IMR-90 (cell line): Measurements from ENCODE around the gene IQCE. TPM values are rescaled to one million over a fixed set of nuclear protein-coding genes. Genes with fewer than 3 reads are reported as not detected.

Experiments
- ATAC-seq: fragments of 200-7000 bp; cut with Tn5 transposase; 2 replicates; pipeline ENCODE4 v1.9.1; 2020; ENCODE audit warnings: low read depth, mild to moderate bottlenecking, moderate library complexity
- BruUV-seq: library from RNA; stranded (reverse); fragments of 400-500 nt; replicated peaks from 2 replicates; lab custom pipeline; 2021; lab: Mats Ljungman, UMichigan
- CTCF ChIA-PET: fragments of 300-600 bp; formaldehyde crosslinking; extraction: SDS; loops from one replicate; lab custom pipeline; 2021; ENCODE audit warnings: antibody characterized with exemption; lab: Yijun Ruan, JAX
- POLR2A ChIA-PET: fragments of 300-600 bp; sonication (Branson Sonifier 250); formaldehyde crosslinking; loops from one replicate; lab custom pipeline; 2022; ENCODE audit warnings: antibody characterized with exemption; ENCODE audit not compliant: unreplicated experiment; lab: Charles Lee
- DNase-seq: peaks from one replicate; pipeline ENCODE4 v3.0.0; 2013
- H2AFZ ChIP-seq: replicated peaks from 2 replicates; pipeline ENCODE3; 2013; ENCODE audit warnings: low read length, mild to moderate bottlenecking; ENCODE audit not compliant: poor library complexity
- H2AK5ac ChIP-seq: 2 replicates; pipeline ENCODE4 v1.6.1; 2013; ENCODE audit warnings: low read depth, low read length, inconsistent platforms
- H2AK9ac ChIP-seq: replicated peaks from 2 replicates; pipeline ENCODE3; 2013; ENCODE audit warnings: mild to moderate bottlenecking, low read depth, low read length, moderate library complexity; ENCODE audit not compliant: poor library complexity
- H2BK120ac ChIP-seq: 2 replicates; pipeline ENCODE4 v1.6.1; 2013; ENCODE audit warnings: low read depth, low read length, inconsistent platforms
- H2BK15ac ChIP-seq: 3 replicates; pipeline ENCODE4 v1.6.1; 2013; ENCODE audit warnings: low read depth, low read length, inconsistent platforms
- H2BK20ac ChIP-seq: 2 replicates; pipeline ENCODE4 v1.6.1; 2013; ENCODE audit warnings: low read depth, mild to moderate bottlenecking, inconsistent platforms, low read length, moderate library complexity
- H2BK5ac ChIP-seq: 2 replicates; pipeline ENCODE4 v1.6.1; 2013; ENCODE audit warnings: mild to moderate bottlenecking, low read depth, low read length, inconsistent platforms; ENCODE audit not compliant: poor library complexity, severe bottlenecking
- H3K14ac ChIP-seq: replicated peaks from 2 replicates; pipeline ENCODE4 v1.6.1; 2013; ENCODE audit warnings: low read depth, low read length, inconsistent platforms
- H3K18ac ChIP-seq: 2 replicates; pipeline ENCODE4 v1.6.1; 2013; ENCODE audit warnings: low read depth, low read length, control low read depth
- H3K23ac ChIP-seq: 2 replicates; pipeline ENCODE4 v1.6.1; 2013; ENCODE audit warnings: low read depth, low read length, inconsistent platforms
- H3K27ac ChIP-seq: 2 replicates; pipeline ENCODE4 v1.5.1; 2013; ENCODE audit warnings: mild to moderate bottlenecking, control low read depth, low read length; ENCODE audit not compliant: insufficient read depth
- H3K27me3 ChIP-seq: 2 replicates; pipeline ENCODE4 v1.6.1; 2013; ENCODE audit warnings: low read length; ENCODE audit not compliant: control insufficient read depth, insufficient read depth
- H3K36me3 ChIP-seq: 2 replicates; pipeline ENCODE4 v1.6.1; 2013; ENCODE audit warnings: low read length, mixed read lengths; ENCODE audit not compliant: control insufficient read depth, insufficient read depth
- H3K4ac ChIP-seq: 2 replicates; pipeline ENCODE4 v1.6.1; 2013; ENCODE audit warnings: low read depth, low read length, inconsistent platforms
- H3K4me1 ChIP-seq: 2 replicates; pipeline ENCODE4 v1.6.1; 2013; ENCODE audit warnings: low read length, mixed read lengths; ENCODE audit not compliant: control insufficient read depth, insufficient read depth
- H3K4me2 ChIP-seq: 2 replicates; pipeline ENCODE4 v1.6.1; 2013; ENCODE audit warnings: low read depth, mild to moderate bottlenecking, control low read depth, low read length, moderate library complexity
- H3K4me3 ChIP-seq: 2 replicates; pipeline ENCODE4 v1.5.1; 2013; ENCODE audit warnings: low read depth, mild to moderate bottlenecking, control low read depth, low read length, moderate library complexity; ENCODE audit not compliant: insufficient read depth
- H3K56ac ChIP-seq: 2 replicates; pipeline ENCODE4 v1.6.1; 2013; ENCODE audit warnings: low read length, inconsistent platforms; ENCODE audit not compliant: insufficient read depth; ENCODE audit errors: extremely low read depth
- H3K79me1 ChIP-seq, 2 experiments: 2 replicates each; pipeline ENCODE4 v1.6.1; 2013; ENCODE audit warnings: low read length in 2 of 2, inconsistent platforms in 1 of 2, low read depth in 1 of 2
- H3K9ac ChIP-seq: 2 replicates; pipeline ENCODE4 v1.6.1; 2013; ENCODE audit warnings: low read depth, low read length, control low read depth
- H3K9me1 ChIP-seq: 2 replicates; pipeline ENCODE4 v1.6.1; 2013; ENCODE audit warnings: low read length, inconsistent platforms; ENCODE audit not compliant: insufficient read depth
- H3K9me3 ChIP-seq: 2 replicates; pipeline ENCODE4 v1.6.1; 2013; ENCODE audit warnings: low read length; ENCODE audit not compliant: control insufficient read depth, insufficient read depth
- H4K20me1 ChIP-seq: 2 replicates; pipeline ENCODE4 v1.6.1; 2013; ENCODE audit warnings: low read length, inconsistent platforms; ENCODE audit not compliant: insufficient read depth
- H4K5ac ChIP-seq: 2 replicates; pipeline ENCODE4 v1.6.1; 2013; ENCODE audit warnings: mild to moderate bottlenecking, low read depth, low read length, control low read depth
- H4K8ac ChIP-seq, 2 experiments: 2 replicates each; pipeline ENCODE4 v1.6.1; 2013; ENCODE audit warnings: low read depth in 2 of 2, low read length in 2 of 2, control low read depth in 1 of 2, inconsistent platforms in 1 of 2
- H4K91ac ChIP-seq: 2 replicates; pipeline ENCODE4 v1.6.1; 2013; ENCODE audit warnings: low read depth, low read length, inconsistent platforms; ENCODE audit not compliant: insufficient read depth
- CEBPB ChIP-seq: IDR thresholded peaks from 2 replicates; pipeline ENCODE4 v1.6.1; 2012; ENCODE audit warnings: low read depth, low read length, improper control_type of control experiment
- FOS ChIP-seq: fragments of 150-350 bp; IDR thresholded peaks from 2 replicates; pipeline ENCODE4 v1.6.1; 2016; ENCODE audit warnings: low read depth, low read length
- MAFK ChIP-seq: IDR thresholded peaks from 2 replicates; pipeline ENCODE4 v1.6.1; 2012; ENCODE audit warnings: low read depth, low read length, improper control_type of control experiment
- RAD21 ChIP-seq: IDR thresholded peaks from 2 replicates; pipeline ENCODE4 v1.6.1; 2012; ENCODE audit warnings: low read length, improper control_type of control experiment
- WGBS, 2 experiments: methylation state at CpG; one replicate each; pipeline versions ENCODE4 v1.1.5 to v1.1.7; 2013; ENCODE audit warnings: missing lambda C conversion rate in 2 of 2; ENCODE audit not compliant: insufficient read length in 1 of 2; ENCODE audit errors: extremely low coverage in 2 of 2; 5-methylcytosine and 5-hydroxymethylcytosine counted together
- dilution Hi-C: fragments of 300-500 bp; cut with HindIII; formaldehyde crosslinking; loops from one replicate; pipeline ENCODE4 v1.14.3; 2018; ENCODE audit warnings: low sequenced_read_pairs; ENCODE audit not compliant: unreplicated experiment
- in situ Hi-C: fragments of 300-500 bp; cut with MboI; formaldehyde crosslinking; loops from 3 replicates; pipeline ENCODE4 v1.14.3; 2019; ENCODE audit warnings: low sequenced_read_pairs, inconsistent platforms, mixed read lengths
- intact Hi-C: fragments of 100-400 bp; cut with micrococcal nuclease; formaldehyde crosslinking; loops from 2 replicates; pipeline ENCODE4 v1.10.0; 2022
- polyA plus RNA-seq, 3 experiments: library from polyadenylated mRNA; depleted of rRNA; stranded (reverse); fragments of >200 nt; gene quantifications; 2 replicates each; pipeline ENCODE4 v1.2.3, GENCODE V29; 2012; ENCODE audit warnings: low replicate concordance in 1 of 3
- total RNA-seq: library from RNA; depleted of rRNA; stranded (reverse); fragments of >200 nt; gene quantifications from 2 replicates; pipeline ENCODE4 v1.2.3, GENCODE V29; 2012

The IQCE gene
- total and polyA plus RNA-seq, 2 of the 4 experiments (the other 2 are of a cell fraction), result 5.0 to 6.3 TPM

- peak overlapping the region; percentile 24 for H2AK9ac ChIP-seq
- H4K91ac ChIP-seq, result 0 out of 2 replicates have a peak overlapping the region, but pooled peaks have one; percentile 3
- H3K23ac ChIP-seq, result no peak overlapping the region
- H2BK15ac ChIP-seq, result no peak overlapping the region
- H4K8ac ChIP-seq, result 0 out of 4 replicates have a peak overlapping the region, but pooled peaks of 1 of the 2 experiments have one; percentile 5
- intact Hi-C loops (no loop called here), in situ Hi-C loops (no loop called here), dilution Hi-C loops (no loop called here)
- H2BK5ac ChIP-seq, result no peak overlapping the region
- no peak for TF ChIP-seq MAFK
- no peak for TF ChIP-seq RAD21
- no peak for TF ChIP-seq FOS
- no peak for TF ChIP-seq CEBPB
- CTCF ChIA-PET, result no interaction called here
- H3K18ac ChIP-seq, result no peak overlapping the region
- no peak overlapping the region for H3K4me2 ChIP-seq
- no peak overlapping the region for H3K4me3 ChIP-seq
- H4K20me1 ChIP-seq, result no peaks in the 10 kb centered on the region
- peaks cover 5% of the 10 kb centered on the region; the same call in 1 of the 2 replicates for H3K4me1 ChIP-seq
- H2BK120ac ChIP-seq, result no peak overlapping the region
- no peaks in the 10 kb centered on the region for H3K36me3 ChIP-seq
- no TSS peak for BruUV-seq
- no peak overlapping the region for H3K14ac ChIP-seq
- ATAC-seq (no peak), DNase-seq (no peak)
- no peak overlapping the region for H2AFZ ChIP-seq
- peaks cover 4 to 9% of the 10 kb centered on the region in 2 experiments; a peak in 1 of 4 replicates for H3K79me1 ChIP-seq
- H2BK20ac ChIP-seq, result no peak overlapping the region
- peak overlapping the region; percentile 53 for H2AK5ac ChIP-seq
- H3K9ac ChIP-seq, result no peak overlapping the region
- POLR2A ChIA-PET, result no interaction called here
- no peak overlapping the region for H3K27ac ChIP-seq
- H3K9me3 ChIP-seq, result no peaks in the 10 kb centered on the region
- no peak overlapping the region for H4K5ac ChIP-seq
- no peak overlapping the region for H3K56ac ChIP-seq
- H3K9me1 ChIP-seq, result peaks cover 10% of the 10 kb centered on the region; the same call in 1 of the 2 replicates
- peak overlapping the region; percentile 48; the same call in 1 of the 2 replicates for H3K4ac ChIP-seq
- 94 to 100% methylated on average over 1 to 4 of the region's 9 CpGs for WGBS, 2 experiments
- no peaks in the 10 kb centered on the region for H3K27me3 ChIP-seq
Measured at GRCh38 chr7:2627258-2628129, 68.7 kb downstream of the IQCE start.
